Mesodermal cell (in vitro differentiated cells): ENCODE measurements around the gene MRPL12.
"Not testable (repeated sequence)": the region's sequence is repeated elsewhere in the genome, so short reads cannot be mapped to it uniquely, and the experiment has no call there.

Source experiments
- H3K27ac ChIP-seq: 2 replicates; pipeline ENCODE4 v1.7.0; 2013; ENCODE audit warnings: mild to moderate bottlenecking, low read depth, low read length, moderate library complexity; ENCODE audit not compliant: severe bottlenecking
- H3K36me3 ChIP-seq: 2 replicates; pipeline ENCODE4 v1.7.1; 2013; ENCODE audit warnings: mild to moderate bottlenecking, low read length, moderate library complexity; ENCODE audit not compliant: control insufficient read depth, insufficient read depth
- H3K4me1 ChIP-seq: one replicate; pipeline ENCODE4 v1.7.1; 2013; ENCODE audit warnings: mild to moderate bottlenecking, low read length; ENCODE audit not compliant: insufficient read depth, control insufficient read depth, poor library complexity, severe bottlenecking
- H3K4me3 ChIP-seq: 2 replicates; pipeline ENCODE4 v1.7.0; 2013; ENCODE audit warnings: low read length, control low read depth, mild to moderate bottlenecking; ENCODE audit not compliant: insufficient read depth, poor library complexity, severe bottlenecking; ENCODE audit errors: extremely low read depth
- H3K9me3 ChIP-seq: 2 replicates; pipeline ENCODE4 v1.7.1; 2013; ENCODE audit warnings: mild to moderate bottlenecking, low read length, moderate library complexity; ENCODE audit not compliant: control insufficient read depth
- WGBS, 2 experiments: methylation state at CpG; one replicate each; pipeline ENCODE4 v1.1.5; 2013; ENCODE audit warnings: missing lambda C conversion rate in 2 of 2; ENCODE audit not compliant: insufficient coverage in 2 of 2; 5-methylcytosine and 5-hydroxymethylcytosine counted together

MRPL12 gene

DNA sequence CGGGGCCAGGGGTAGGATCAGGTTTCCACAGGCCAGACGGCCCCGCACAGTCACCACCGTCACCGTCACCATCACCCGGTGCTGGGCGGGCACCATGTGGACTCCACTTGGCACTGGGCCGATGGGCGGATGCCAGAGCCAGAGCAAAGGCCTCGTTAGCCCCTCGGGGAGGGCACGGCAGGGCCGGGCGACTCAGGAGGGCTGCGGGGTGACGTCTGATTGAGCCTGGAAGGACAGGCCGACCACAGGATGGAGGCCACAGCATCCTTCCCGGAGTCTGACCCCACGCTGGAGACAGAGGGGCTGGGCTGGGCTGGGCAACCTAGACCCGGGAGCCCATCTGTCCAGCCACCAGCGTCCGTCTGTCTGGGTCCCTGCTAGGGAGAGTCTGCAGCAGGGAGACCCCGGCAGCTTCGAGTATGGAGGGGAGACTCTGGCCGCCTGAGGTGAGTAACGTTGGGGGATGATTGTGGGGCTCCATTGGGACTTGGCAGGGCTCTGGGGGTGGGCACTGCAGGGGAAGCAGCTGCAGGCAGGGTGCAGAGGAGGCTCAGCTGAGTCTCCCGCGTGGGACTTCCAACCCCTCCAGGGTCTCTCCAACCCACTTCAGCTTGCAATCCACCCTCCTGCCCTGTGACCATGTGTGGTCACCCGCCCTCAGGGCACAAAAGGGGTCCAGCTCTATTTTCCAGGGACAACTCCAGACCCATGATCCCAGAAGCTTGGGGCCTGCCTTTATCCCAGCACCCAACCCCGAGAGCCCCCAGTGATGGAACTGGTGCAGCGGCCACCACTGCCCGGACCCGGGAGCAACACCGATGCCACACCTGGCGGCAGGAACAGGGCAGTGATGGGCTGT lies 31.5 kb downstream of the MRPL12 start:
- Histone ChIP-seq H3K4me3 (no peak overlapping the region), H3K36me3 (no peaks in the 10 kb centered on the region), H3K27ac (no peak overlapping the region), H3K9me3 (no peaks in the 10 kb centered on the region), H3K4me1 (peaks cover 8% of the 10 kb centered on the region)
- 85 to 91% methylated on average over 29 to 31 of the region's 35 CpGs for WGBS, 2 experiments

DNA sequence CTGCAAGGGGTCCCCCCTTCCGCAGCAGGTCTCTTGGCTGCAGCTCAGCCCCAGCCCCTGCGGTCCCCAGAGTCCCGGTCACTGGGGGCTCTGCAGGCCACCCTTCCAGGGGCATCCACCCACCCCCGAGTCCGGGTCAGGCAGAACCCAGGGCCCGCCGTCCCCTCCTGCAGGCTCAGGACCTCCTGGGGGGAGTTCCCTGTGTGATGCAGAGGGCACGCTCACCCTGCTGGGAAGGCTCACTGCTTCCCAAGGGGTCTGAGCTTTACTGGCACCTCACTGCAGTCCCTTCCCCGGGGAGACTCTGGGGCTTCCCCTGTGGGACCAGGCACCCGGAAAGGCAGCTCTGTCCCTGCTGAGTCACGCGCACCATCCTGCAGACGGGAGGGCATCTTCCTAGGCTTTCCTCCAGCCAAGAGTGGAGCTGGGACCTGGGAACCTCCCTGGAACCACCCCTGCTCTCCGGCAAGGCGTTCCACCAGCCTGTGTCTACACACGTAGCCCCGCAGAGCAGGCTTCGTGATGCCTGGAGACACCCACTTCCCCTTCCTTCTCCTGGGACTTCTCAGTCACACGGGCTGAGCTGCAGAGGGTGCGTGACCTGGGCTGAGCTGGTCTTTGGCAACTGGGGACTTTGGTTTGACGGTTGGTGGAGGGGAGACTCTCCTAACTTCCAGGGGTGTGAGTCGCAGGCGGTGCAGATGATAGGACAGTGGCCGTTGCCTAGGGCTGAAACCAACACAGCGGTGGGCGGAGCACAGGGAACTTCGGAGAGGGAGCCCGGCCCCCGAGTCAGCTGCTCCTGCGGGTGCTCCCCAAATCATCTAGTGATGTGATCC lies 32.3 kb downstream of the MRPL12 start:
- no peak overlapping the region for H3K4me3 ChIP-seq
- H3K4me1 ChIP-seq, result peaks cover 8% of the 10 kb centered on the region
- 67 to 72% methylated on average over 23 to 29 of the region's 30 CpGs for WGBS, 2 experiments

DNA sequence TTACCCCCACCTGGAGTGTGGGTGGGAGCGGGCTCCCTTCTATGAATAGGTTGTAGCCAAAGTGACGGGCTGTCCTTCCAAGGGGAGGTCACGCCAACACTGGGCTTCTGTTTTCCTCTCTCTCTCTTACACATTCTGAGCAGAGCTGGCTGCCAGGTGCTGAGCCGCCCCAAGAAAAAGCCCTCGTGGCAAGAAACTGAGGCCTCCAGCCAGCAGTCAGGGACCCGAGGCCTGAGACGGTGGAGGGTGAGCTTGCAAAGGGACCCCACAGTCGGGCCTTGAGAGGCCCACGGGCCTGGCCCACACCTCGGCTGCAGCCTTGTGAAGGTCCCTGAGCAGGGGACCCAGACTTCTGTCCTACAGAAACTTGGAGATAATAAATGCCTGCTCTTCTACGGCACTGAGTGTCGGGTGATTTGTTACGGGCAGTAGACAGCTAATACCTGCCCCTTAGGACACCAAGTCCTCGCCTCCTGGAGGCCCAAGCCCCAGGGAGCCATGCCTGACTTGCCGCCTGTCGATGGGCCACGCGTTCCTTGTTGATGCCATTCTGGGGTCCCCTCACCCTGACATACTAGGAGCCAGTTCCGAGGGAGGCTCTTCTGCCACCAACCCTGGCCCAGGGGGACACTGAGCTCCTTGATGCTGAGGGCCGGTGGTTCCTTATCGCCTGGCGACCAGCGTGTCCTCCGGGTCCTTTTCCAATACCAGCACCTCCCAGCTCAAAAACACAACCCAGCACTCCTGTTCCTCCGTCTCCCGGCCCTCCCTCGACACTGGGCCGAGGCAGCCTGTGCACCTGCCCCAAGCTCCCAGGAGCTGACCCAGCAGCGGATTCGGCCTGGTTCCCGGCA lies 35.0 kb downstream of the MRPL12 start:
- Histone ChIP-seq H3K9me3 (no peaks in the 10 kb centered on the region), H3K4me3 (no peak overlapping the region), H3K27ac (no peak overlapping the region), H3K36me3 (no peaks in the 10 kb centered on the region), H3K4me1 (peaks cover 4% of the 10 kb centered on the region)
- WGBS, 2 experiments, result 93 to 94% methylated on average over 28 to 29 of the region's 31 CpGs

More for the DNA sequence above, 32.3 kb downstream of the MRPL12 start:
- Histone ChIP-seq H3K36me3 (no peaks in the 10 kb centered on the region), H3K9me3 (no peaks in the 10 kb centered on the region), H3K27ac (no peak overlapping the region)

DNA sequence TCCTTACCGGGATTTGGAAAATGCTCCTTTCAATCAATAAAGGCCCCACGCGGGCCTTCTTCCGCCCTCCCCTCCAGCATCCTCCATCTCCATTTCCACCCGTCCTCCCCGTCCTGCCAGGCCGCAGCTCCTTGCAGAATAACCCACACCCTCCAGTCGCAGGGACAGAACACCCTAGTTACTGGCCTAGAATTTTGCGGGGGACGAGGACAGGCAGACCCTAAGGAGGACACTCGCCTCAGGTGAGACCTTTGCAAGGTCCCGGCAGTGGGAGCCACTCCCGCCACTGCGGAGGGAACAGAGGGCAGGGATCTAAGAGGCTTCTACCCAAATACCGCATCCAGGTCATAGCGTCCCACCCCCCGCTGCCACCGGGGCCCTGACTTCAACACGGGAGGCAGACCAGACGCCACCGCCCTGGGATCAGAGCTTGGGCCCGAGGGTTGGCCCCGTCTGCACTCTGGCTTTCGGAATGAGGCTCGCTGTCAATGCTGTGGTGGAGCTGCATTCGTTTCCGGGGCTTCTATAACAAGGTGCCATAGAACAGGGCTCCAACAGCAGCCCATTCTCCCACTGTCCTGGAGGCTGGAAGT lies 35.7 kb downstream of the MRPL12 start:
- H3K27ac ChIP-seq, result no peak overlapping the region
- 84 to 87% methylated on average over 21 to 27 of the region's 27 CpGs for WGBS, 2 experiments
- H3K9me3 ChIP-seq, result no peaks in the 10 kb centered on the region
- no peaks in the 10 kb centered on the region for H3K36me3 ChIP-seq
- no peak overlapping the region for H3K4me3 ChIP-seq
- peaks cover 4% of the 10 kb centered on the region for H3K4me1 ChIP-seq

DNA sequence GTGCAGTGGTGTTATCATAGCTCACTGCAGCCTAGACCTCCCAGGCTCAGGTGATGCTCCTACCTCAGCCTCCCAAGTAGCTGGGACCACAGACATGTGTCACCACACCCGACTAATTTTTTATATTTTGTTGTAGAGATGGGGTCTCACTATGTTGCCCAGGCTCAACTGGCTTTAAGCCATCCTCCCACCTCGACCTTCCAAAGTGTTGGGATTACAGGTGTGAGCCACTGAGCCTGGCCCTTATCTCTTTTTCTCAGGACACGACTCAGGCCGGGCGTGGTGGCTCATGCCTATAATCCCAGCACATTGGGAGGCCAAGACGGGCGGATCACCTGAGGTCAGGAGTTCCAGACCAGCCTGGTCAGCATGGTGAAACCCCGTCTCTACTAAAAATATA lies 36.4 kb downstream of the MRPL12 start:
- WGBS, 2 experiments, result 89 to 92% methylated on average over 7 of the region's 8 CpGs
- not testable (repeated sequence) for H3K9me3 ChIP-seq

DNA sequence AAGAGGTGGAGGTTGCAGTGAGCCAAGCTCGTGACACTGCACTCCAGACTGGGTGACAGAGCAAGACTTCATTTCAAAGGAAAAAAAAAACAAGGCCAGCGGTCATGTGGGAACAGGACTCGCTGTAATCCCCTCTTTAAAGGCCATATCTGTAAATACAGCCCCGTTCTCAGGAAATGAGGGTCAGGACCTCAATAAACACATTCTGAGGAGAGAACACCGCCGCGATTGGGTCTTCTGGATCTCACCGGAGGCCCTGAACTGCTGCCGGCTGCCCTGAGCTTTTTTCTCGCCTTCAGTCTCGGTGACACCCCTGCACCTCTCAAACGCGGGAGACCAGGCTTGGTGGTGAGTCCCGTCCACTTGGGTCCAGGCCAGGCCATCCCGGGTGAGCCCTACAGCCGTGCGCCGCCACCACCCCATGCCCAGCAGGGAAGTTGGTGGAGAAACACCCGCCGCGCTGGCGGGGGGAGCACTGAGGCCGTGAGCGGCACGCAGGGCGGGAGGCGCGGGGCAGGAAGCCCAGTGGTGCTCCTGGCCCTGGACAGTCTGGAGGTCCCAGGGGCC lies 37.3 kb downstream of the MRPL12 start:
- Histone ChIP-seq H3K36me3 (no peaks in the 10 kb centered on the region), H3K9me3 (no peaks in the 10 kb centered on the region), H3K4me3 (no peak overlapping the region), H3K27ac (no peak overlapping the region), H3K4me1 (peaks cover 4% of the 10 kb centered on the region)
- WGBS, 2 experiments, result 86 to 87% methylated on average over 22 to 26 of the region's 28 CpGs

More for the DNA sequence above, 36.4 kb downstream of the MRPL12 start:
- not testable (repeated sequence) for H3K27ac ChIP-seq, H3K4me3 ChIP-seq, H3K36me3 ChIP-seq, H3K4me1 ChIP-seq

DNA sequence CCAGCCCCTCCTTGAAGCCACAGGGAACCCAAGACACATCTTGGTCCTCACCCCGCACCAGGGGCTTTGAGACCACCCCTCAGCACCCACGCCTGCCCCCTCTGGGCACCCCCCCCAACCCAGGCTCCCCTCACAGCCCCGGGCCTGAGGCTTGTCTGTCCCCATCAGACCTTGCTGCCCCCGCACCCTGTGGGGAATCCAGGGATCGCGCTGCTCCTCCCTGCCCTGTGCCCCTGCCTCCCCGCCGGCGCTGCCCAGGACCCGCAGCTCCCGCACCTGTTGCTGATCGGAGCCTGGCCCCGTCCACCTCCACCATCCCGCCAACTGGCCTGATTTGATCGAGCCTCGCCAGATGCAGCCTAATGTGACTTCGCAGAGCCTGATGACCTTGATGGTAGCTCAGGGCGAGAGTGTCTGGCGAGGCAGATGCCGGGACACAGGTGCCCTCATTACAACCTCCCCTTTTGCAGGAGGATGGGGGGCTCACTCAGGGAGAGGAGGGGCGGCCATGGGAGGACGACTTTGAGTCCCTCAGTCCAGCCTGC lies 38.0 kb downstream of the MRPL12 start:
- no peak overlapping the region for H3K4me3 ChIP-seq
- WGBS, 2 experiments, result 75 to 82% methylated on average over 16 to 19 of the region's 22 CpGs
- no peaks in the 10 kb centered on the region for H3K9me3 ChIP-seq
- no peak overlapping the region for H3K27ac ChIP-seq
- H3K4me1 ChIP-seq, result no peaks in the 10 kb centered on the region
- H3K36me3 ChIP-seq, result no peaks in the 10 kb centered on the region

DNA sequence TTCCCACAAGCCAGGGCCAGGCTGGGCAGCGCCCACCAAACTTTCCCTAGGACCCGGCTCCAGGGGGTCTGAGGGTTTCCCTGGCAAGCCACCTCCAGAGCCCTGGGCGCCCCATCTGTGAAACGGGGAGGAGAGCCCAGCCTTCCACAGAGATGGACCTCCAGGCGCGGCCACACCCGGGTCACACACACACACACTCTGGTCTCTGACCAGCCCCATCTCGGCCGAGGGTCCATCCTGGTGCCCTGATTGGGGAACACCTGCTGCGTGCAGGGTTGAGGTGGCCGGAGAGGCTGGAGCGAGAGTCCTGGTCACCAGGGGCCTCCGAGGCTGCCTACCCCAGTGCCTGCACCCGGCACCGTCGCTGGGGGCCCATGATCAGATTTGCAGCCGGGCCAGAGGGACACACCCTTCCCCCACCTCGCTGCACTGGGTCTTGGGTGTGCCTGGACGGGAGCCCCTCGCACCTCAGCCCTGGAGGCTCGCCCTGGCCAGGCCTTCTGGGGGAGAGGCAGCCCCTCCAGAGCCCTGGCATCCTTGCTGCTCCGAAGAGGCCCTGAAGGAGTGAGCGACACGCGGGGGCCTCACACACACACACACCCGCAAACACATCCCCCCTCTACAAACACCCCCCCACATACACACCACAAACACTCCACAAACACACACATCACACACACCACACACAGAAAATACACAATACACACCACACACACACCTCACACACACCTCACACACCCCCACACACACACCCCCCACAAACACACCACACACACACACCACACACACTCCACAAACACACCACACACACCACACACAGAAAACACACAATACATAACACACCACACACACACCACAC lies 38.7 kb downstream of the MRPL12 start:
- Histone ChIP-seq H3K36me3 (no peaks in the 10 kb centered on the region), H3K9me3 (no peaks in the 10 kb centered on the region), H3K27ac (no peak overlapping the region), H3K4me3 (no peak overlapping the region), H3K4me1 (no peaks in the 10 kb centered on the region)
- 76 to 77% methylated on average over 17 to 19 of the region's 26 CpGs for WGBS, 2 experiments
